Central memory CD4-positive, alpha-beta T cell (primary cell): ENCODE data around the gene HAUS6.
"Not testable (repeated sequence)": the region's sequence is repeated elsewhere in the genome, so short reads cannot be mapped to it uniquely, and the experiment has no call there.

ENCODE experiments used
- DNase-seq: peaks from one replicate; pipeline ENCODE4 v3.0.0; 2022
- total RNA-seq, 3 experiments: gene quantifications; one replicate each; lab custom pipeline; 2026; lab: John Stamatoyannopoulos, UW

Gene HAUS6
- 30.7 to 109 (median 73.2) reads per million in 3 experiments for total RNA-seq

- peak; percentile 96 for DNase-seq
Observed at GRCh38 chr9:19102631-19103345, at the start of gene HAUS6. TSS of gene HAUS6 (minus strand) at chr9:19102904. CDS start at chr9:19102651, 253 bp downstream.

- DNase-seq = not testable (repeated sequence)
Observed at GRCh38 chr9:19152160-19152498, 49.4 kb upstream of the HAUS6 start.

GRCh38 chr9:19151425-19152159 is 48.9 kb upstream of the HAUS6 start:
- DNase-seq = no peak

- DNase-seq = no peak
Observed at GRCh38 chr9:19149230-19149629, 46.5 kb upstream of the HAUS6 start.

- no peak for DNase-seq
Observed at GRCh38 chr9:19148187-19148586, 45.5 kb upstream of the HAUS6 start.

- DNase-seq = no peak
Observed at GRCh38 chr9:19146441-19147024, 43.8 kb upstream of the HAUS6 start.

- DNase-seq = no peak
Observed at GRCh38 chr9:19145881-19146280, 43.2 kb upstream of the HAUS6 start.

GRCh38 chr9:19140259-19140658 is 37.6 kb upstream of the HAUS6 start:
- DNase-seq = no peak

- DNase-seq = no peak
Observed at GRCh38 chr9:19138084-19138483, 35.4 kb upstream of the HAUS6 start.

GRCh38 chr9:19137282-19137681 is 34.6 kb upstream of the HAUS6 start:
- no peak for DNase-seq

- no peak for DNase-seq
Observed at GRCh38 chr9:19136129-19136528, 33.4 kb upstream of the HAUS6 start.

GRCh38 chr9:19133549-19134345 is 31.0 kb upstream of the HAUS6 start:
- DNase-seq = no peak

GRCh38 chr9:19130436-19130835 is 27.7 kb upstream of the HAUS6 start:
- no peak for DNase-seq

GRCh38 chr9:19127871-19128500 is 25.3 kb upstream of the HAUS6 start:
- no peak for DNase-seq

- DNase-seq = no peak
Observed at GRCh38 chr9:19124430-19124793, 21.7 kb upstream of the HAUS6 start.

GRCh38 chr9:19122490-19123042 is 19.9 kb upstream of the HAUS6 start:
- no peak for DNase-seq

GRCh38 chr9:19120877-19121276 is 18.2 kb upstream of the HAUS6 start:
- DNase-seq = no peak

- DNase-seq = no peak
Observed at GRCh38 chr9:19119801-19120440, 17.2 kb upstream of the HAUS6 start.

GRCh38 chr9:19119246-19119645 is 16.5 kb upstream of the HAUS6 start:
- no peak for DNase-seq

GRCh38 chr9:19117039-19117716 is 14.5 kb upstream of the HAUS6 start:
- DNase-seq = no peak

- no peak for DNase-seq
Observed at GRCh38 chr9:19116107-19116790, 13.5 kb upstream of the HAUS6 start.
